Right lobe of liver (tissue), 6 donors: ENCODE measurements around the gene PARP15. TPM values are rescaled to one million over a fixed set of nuclear protein-coding genes. Genes with fewer than 3 reads are reported as not detected.
"Not testable (repeated sequence)": the region's sequence is repeated elsewhere in the genome, so short reads cannot be mapped to it uniquely, and the experiment has no call there.

Experiments
- ATAC-seq, 4 donors: fragments of 200-7000 bp; cut with Tn5 transposase; one replicate each; pipeline ENCODE4 v1.9.1; 2020; ENCODE audit warnings: mild to moderate bottlenecking in 4 of 4, moderate library complexity in 4 of 4
- DNase-seq, 3 donors: peaks; one replicate each; pipeline ENCODE4 v3.0.0-alpha.2; 2020
- H3K27ac ChIP-seq, 3 donors: fragments of 200-600 bp; one replicate each; pipeline ENCODE4 v1.8.0; 2022
- H3K27me3 ChIP-seq, 2 donors: fragments of 200-600 bp; one replicate each; pipeline ENCODE4 v1.8.0; 2022
- H3K36me3 ChIP-seq, 4 donors: fragments of 200-600 bp; sonication (generic) in 1 of 4; one replicate each; pipeline versions ENCODE4 v1.5.1 to v1.8.0; 2017 to 2022; ENCODE audit warnings: control low read depth in 1 of 4
- H3K4me1 ChIP-seq, 4 donors: fragments of 200-600 bp; sonication (generic) in 1 of 4; one replicate each; pipeline versions ENCODE4 v1.5.1 to v1.8.0; 2017 to 2022; ENCODE audit warnings: control low read depth in 1 of 4
- H3K4me3 ChIP-seq, 3 donors: fragments of 200-600 bp; one replicate each; pipeline ENCODE4 v1.8.0; 2022
- H3K9me3 ChIP-seq, 4 donors: fragments of 200-600 bp; sonication (generic) in 1 of 4; one replicate each; pipeline versions ENCODE4 v1.5.1 to v1.8.0; 2017 to 2022; ENCODE audit warnings: control low read depth in 1 of 4
- POLR2A ChIP-seq: fragments of 450-650 bp; IDR thresholded peaks from one replicate; pipeline ENCODE4 v1.6.1; 2017; ENCODE audit warnings: antibody characterized with exemption, mild to moderate bottlenecking
- WGBS: methylation state at CpG from one replicate; pipeline ENCODE4 v1.1.6; 2018; ENCODE audit warnings: low coverage, low lambda C conversion rate; ENCODE audit not compliant: insufficient coverage; ENCODE audit errors: missing lambda C conversion rate; 5-methylcytosine and 5-hydroxymethylcytosine counted together
- intact Hi-C, 2 donors: fragments of 100-400 bp; cut with DNase I; formaldehyde crosslinking; loops; one replicate each; pipeline versions ENCODE4 v1.11.2 to v1.14.1; 2022
- total RNA-seq, 6 experiments: library from RNA; depleted of rRNA in 2 of 6; stranded (reverse); fragments of >200 nt in 2 of 6; fragmentation: NEBNext Ultra II Directional in 3 of 6; extraction: Animal tissue kit (Norgen Biotek cat#: 25700) in 3 of 6; gene quantifications; one replicate each; pipeline versions ENCODE4 v1.1.0 to v1.2.4, GENCODE V29; 2016 to 2023
- TF ChIP-seq, protein P1 (sequence below), 4 donors: fragments of 200-600 bp in 3 of 4; fragments of 450-650 bp in 1 of 4; IDR thresholded peaks; one replicate each; pipeline versions ENCODE4 v1.5.1 to v1.8.0; 2016 to 2022; ENCODE audit warnings: antibody characterized with exemption in 4 of 4, mild to moderate bottlenecking in 2 of 4
- donor health status: DM: no; HTN: yes; CAD: no.
- donor health status: DM: no; HTN: no; CAD: no.
- donor health status: DM: no; HTN: no; CAD: no.
- donor health status: DM: no; HTN: yes; CAD: no.
- donor health status: DM: no; HTN: yes; CAD: no.

PARP15 gene
- total RNA-seq, 6 experiments from 2014 or later = 0.37 to 1.5 (median 1.3) TPM

DNA sequence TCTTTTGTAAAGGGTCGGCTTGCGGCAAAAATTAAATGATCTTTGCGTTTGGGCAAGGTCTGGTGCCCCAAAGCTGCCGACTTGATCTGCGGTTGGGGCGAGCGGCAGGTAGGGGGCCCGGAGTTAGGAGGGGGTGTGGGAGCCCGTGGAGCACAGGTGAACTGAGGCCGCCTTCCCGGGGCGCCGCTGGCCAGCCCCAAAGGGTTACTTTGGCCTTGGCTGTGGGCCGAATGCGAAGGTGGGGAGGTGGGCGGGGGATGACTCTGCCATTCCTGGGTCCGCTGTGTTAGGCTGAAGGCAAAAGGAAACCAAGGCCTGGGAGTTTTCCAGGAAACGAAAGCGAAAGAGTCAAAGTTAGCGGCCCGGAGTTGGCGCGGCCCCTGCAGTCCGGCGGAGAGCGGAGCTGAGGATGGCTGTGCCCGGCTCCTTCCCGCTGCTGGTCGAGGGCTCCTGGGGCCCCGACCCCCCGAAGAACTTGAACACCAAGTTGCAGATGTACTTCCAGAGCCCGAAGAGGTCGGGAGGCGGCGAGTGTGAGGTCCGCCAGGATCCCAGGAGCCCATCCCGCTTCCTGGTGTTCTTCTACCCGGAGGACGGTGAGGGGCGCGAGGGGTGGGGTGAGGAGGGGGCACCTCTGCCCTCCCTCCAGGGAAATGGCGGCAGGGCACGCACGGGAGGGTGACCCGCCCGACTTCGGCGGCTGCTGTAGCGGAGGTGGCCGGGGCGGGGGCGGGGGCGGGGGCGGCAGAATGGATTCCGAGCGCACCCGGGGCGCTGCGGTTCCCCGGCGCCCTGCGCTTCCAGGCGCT, 103.2 kb downstream of the PARP15 start, which contains the start of gene PARP14:
Gene PARP14 (plus strand): TSS at position 365 of the 809 bp plus-strand sequence. CDS start 45 bp downstream, at position 410.
- DNase-seq (peak; percentile 82 to 85 (median 82)), ATAC-seq (peak; percentile 80 to 86 (median 83))
- intact Hi-C loops = loop anchor here (5.0 to 10.0 kb wide), 2 partner anchors 116 to 118 kb away; partner anchors contain the start of genes DTX3L (in 2 of the 2) and PARP9 (in 2 of the 2)
- Histone ChIP-seq H3K27ac (peak within 1 kb of the TSS; percentile 95 to 98 (median 97)), H3K4me1 (peaks cover 0 to 43% (median 13%) of the 10 kb centered on the region in 4 donors), H3K4me3 (peak within 1 kb of the TSS; percentile 55 to 91 (median 83)), H3K36me3 (peaks cover 0 to 1% (median 0%) of the 10 kb centered on the region in 4 donors), H3K27me3 (no peaks in the 10 kb centered on the region), H3K9me3 (no peaks in the 10 kb centered on the region)
- TF ChIP-seq, protein P1, sequence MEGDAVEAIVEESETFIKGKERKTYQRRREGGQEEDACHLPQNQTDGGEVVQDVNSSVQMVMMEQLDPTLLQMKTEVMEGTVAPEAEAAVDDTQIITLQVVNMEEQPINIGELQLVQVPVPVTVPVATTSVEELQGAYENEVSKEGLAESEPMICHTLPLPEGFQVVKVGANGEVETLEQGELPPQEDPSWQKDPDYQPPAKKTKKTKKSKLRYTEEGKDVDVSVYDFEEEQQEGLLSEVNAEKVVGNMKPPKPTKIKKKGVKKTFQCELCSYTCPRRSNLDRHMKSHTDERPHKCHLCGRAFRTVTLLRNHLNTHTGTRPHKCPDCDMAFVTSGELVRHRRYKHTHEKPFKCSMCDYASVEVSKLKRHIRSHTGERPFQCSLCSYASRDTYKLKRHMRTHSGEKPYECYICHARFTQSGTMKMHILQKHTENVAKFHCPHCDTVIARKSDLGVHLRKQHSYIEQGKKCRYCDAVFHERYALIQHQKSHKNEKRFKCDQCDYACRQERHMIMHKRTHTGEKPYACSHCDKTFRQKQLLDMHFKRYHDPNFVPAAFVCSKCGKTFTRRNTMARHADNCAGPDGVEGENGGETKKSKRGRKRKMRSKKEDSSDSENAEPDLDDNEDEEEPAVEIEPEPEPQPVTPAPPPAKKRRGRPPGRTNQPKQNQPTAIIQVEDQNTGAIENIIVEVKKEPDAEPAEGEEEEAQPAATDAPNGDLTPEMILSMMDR (IDR thresholded peaks at IDR 0.05) = peak in 3 of 4 donors; percentile 6 to 36 (median 10)
- TF ChIP-seq POLR2A = peak; percentile 63
- WGBS = 0% methylated on average over 23 of the region's 63 CpGs

DNA sequence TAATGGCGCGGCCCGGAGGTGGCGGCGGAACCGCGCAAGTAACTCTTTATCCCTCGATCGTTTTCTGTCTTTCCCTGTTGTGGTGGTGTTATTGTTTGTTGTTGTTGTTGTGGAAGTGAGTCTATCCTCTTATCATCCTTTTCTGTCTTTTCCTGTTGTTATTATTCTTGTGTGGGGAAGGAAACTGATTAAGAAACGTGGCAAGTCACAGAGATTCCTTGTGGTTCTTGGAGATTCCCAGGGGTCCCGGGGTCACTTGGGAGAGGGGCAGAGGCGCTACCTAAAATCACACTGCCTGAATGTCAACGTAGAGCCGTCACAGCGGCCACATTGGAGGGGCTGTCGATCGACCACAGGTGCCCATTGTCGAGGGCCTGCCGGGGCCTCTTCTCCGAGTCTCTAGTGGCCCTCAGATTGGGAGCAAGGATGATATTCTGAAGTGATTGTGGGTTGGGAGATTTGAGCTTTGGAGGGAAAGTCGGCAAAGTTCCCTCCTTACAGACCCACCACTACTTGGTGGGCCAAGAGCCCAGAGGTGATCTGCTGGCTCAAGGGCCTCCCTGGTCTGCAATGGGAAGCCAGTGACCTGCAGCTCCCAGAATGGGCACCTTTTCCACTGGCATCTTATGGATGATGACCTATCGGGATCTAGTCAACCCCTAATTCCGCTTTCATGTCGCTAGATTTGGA, 104.0 kb downstream of the PARP15 start:
- Histone ChIP-seq H3K4me1 (peaks cover 0 to 43% (median 13%) of the 10 kb centered on the region in 4 donors), H3K36me3 (peaks cover 0 to 9% (median under 1%) of the 10 kb centered on the region in 4 donors), H3K9me3 (no peaks in the 10 kb centered on the region), H3K4me3 (peak overlapping the region; percentile 55 to 91 (median 83)), H3K27me3 (no peaks in the 10 kb centered on the region), H3K27ac (peak overlapping the region; percentile 95 to 98 (median 97))
- 12% methylated on average over 15 of the region's 24 CpGs for WGBS
- no peak for ATAC-seq
- no peak for TF ChIP-seq POLR2A
- intact Hi-C loops = loop anchor here (5.0 to 10.0 kb wide), 2 partner anchors 117 to 119 kb away; partner anchors contain the start of genes DTX3L (in 2 of the 2) and PARP9 (in 2 of the 2)
- DNase-seq = no peak

DNA sequence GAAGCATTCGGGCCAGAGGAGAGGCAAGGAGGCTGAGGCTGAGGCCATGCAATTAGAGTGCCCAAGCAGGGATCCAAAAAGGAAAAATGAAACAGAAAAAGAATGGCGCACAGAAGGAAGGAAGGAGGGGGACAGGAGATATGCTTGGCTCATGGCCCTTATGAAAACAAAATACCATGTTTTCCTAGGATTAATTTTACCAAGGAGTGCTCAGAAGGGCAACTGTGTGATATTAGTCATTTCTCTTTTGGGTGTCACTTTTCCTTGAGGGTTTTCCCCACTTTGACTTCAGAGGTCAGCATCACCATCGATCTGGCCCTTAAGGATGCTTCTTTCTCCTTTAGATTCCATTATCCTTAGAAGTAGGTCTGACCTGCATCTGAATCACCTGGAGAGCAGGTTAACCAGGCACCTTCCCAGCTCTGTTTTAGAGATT, 104.5 kb downstream of the PARP15 start:
- H3K27ac ChIP-seq = peak overlapping the region in 2 of 3 donors; percentile 95 to 97
- no peaks in the 10 kb centered on the region for H3K9me3 ChIP-seq
- peak overlapping the region; percentile 55 to 91 (median 83) for H3K4me3 ChIP-seq
- 35% methylated on average over 3 of the region's 3 CpGs for WGBS
- peaks cover 0 to 14% (median 3%) of the 10 kb centered on the region in 4 donors for H3K36me3 ChIP-seq
- ATAC-seq = no peak
- no peak for DNase-seq
- peaks cover 0 to 43% (median 13%) of the 10 kb centered on the region in 4 donors for H3K4me1 ChIP-seq
- intact Hi-C loops = loop anchor here (5.0 to 10.0 kb wide), 2 partner anchors 117 to 120 kb away; partner anchors contain the start of genes DTX3L (in 2 of the 2) and PARP9 (in 2 of the 2)
- no peaks in the 10 kb centered on the region for H3K27me3 ChIP-seq
- no peak for TF ChIP-seq POLR2A
- TF ChIP-seq, protein P1 (IDR thresholded peaks at IDR 0.05) = no peak

DNA sequence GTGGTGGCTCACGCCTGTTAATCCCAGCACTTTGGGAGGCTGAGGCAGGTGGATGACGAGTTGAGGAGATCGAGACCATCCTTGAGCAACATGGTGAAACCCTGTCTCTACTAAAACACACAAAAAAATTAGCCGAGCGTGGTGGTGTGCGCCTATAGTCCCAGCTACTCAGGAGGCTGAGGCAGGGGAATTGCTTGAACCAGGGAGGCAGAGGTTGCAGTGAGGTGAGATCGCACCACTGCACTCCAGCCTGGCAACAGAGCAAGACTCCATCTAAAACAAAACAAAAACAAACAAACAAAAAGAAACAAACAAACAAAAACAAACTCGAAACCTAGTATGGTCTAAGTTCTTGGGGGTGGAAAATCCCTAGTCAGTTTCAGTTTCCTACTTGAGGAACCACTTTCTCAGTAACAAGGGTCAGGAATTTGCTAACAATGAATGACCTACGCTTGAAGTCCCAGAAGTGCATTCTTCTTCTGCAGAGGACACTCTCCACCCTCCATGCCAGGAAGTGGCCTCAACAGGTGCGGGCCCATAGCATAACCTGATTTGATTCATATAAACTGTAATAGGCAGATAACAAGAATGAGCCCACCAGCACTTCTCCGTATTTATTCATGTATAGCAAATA, 105.4 kb downstream of the PARP15 start:
- H3K27me3 ChIP-seq, ATAC-seq, H3K9me3 ChIP-seq, DNase-seq: not testable (repeated sequence)
- Histone ChIP-seq H3K27ac (peak overlapping the region; percentile 14 to 97 (median 30)), H3K4me3 (peak overlapping the region in 1 of 3 donors; percentile 83), H3K36me3 (peaks cover 0 to 21% (median 3%) of the 10 kb centered on the region in 4 donors), H3K4me1 (peaks cover 0 to 43% (median 13%) of the 10 kb centered on the region in 4 donors)
- intact Hi-C loops = loop anchor here (5.0 to 10.0 kb wide), 2 partner anchors 118 to 121 kb away; partner anchors contain the start of genes DTX3L (in 2 of the 2) and PARP9 (in 2 of the 2)
- 70% methylated on average over 11 of the region's 11 CpGs for WGBS

DNA sequence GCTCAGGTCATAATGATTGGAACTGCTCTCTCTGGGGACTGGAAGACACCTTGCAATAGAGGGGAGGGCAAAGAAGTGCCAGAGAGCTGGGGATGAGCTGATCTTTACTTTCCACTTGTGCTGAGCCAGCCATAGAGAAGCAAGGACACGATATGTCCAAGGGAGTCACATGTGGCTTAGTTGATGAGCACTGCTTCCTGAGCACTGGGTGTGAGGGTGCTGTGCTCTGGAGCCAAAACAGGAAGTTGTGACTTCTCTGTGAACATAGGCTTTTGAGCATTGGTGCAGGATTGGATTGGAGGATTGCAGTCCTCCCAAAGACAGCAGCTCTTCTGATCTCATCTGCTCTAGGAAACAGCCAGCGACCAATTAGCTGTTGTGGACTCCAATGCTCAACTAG, 109.8 kb downstream of the PARP15 start:
- intact Hi-C loops = loop anchor here in 1 of 2 donors (10.0 kb wide), 1 partner anchor 122 kb away; the partner anchor contains the start of genes DTX3L and PARP9
- H3K27me3 ChIP-seq = no peaks in the 10 kb centered on the region
- no peak overlapping the region for H3K4me3 ChIP-seq
- H3K27ac ChIP-seq = no peak overlapping the region
- H3K4me1 ChIP-seq = peaks cover 0 to 38% (median 6%) of the 10 kb centered on the region in 4 donors
- ATAC-seq (peak; percentile 16 to 67 (median 46)), DNase-seq (no peak)
- WGBS = no CpG with 5 or more reads among the region's 2 CpGs
- H3K9me3 ChIP-seq = no peaks in the 10 kb centered on the region
- TF ChIP-seq POLR2A = no peak
- TF ChIP-seq, protein P1 (IDR thresholded peaks at IDR 0.05) = no peak
- peaks cover 0 to 25% (median 14%) of the 10 kb centered on the region in 4 donors for H3K36me3 ChIP-seq
